Measurements from ENCODE around the gene MRPS34.

GRCh38 chr16:1757714-1758461, 15.0 kb downstream of the MRPS34 start:
- TF ChIP-seq CTCF (IDR thresholded peaks at IDR 0.05; ENCODE audit: low read depth, low read length): no peak
- TF ChIP-seq EZH2phosphoT487 (IDR thresholded peaks at IDR 0.05; ENCODE audit: low read depth): no peak

Data from OCI-LY3 (cell line).